ENCODE measurements around the gene VIPR2.
"Not testable (repeated sequence)": the region's sequence is repeated elsewhere in the genome, so short reads cannot be mapped to it uniquely, and the experiment has no call there.

The VIPR2 gene

DNA sequence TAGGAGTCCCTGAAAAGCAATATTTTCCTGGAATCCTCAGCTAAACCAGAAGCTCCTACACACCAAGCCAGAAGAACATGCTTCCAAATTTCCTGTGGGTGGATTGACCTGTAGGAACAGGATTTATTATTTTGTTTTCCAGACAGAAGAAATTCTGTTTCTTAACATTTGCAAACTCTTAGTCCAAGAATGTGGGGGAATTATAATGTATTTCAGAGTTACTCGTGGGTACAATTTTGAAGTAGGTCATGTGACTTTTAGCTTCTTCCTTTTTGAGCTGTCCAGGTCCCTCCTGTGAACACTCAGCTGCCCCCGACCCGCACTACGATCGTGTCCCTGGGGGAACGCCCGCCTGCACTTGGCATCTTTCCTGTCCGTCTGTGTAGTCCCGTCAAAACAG lies 27.7 kb upstream of the VIPR2 start:
- Histone ChIP-seq H3K27ac (ENCODE audit: low read length) (no peak overlapping the region), H3K9me3 (ENCODE audit: insufficient read depth, low read depth, low read length) (peaks cover 16% of the 10 kb centered on the region; the same call in 1 of the 2 replicates), H3K4me3 (ENCODE audit: low read length) (no peak overlapping the region)

GRCh38 chr7:159169391-159169790 lies 24.7 kb upstream of the VIPR2 start:
- no peaks in the 10 kb centered on the region for H3K27me3 ChIP-seq (ENCODE audit: insufficient read depth, low read length)
- H3K9me3 ChIP-seq (ENCODE audit: insufficient read depth, low read depth, low read length), result peaks cover 7% of the 10 kb centered on the region
- no peaks in the 10 kb centered on the region for H3K4me1 ChIP-seq (ENCODE audit: insufficient read depth, low read length)
- H3K36me3 ChIP-seq (ENCODE audit: insufficient read depth, low read depth, low read length), result no peaks in the 10 kb centered on the region
- no peak overlapping the region for H3K4me3 ChIP-seq (ENCODE audit: low read length)
- H3K9ac ChIP-seq (ENCODE audit: low read depth, low read length), result no peak overlapping the region
- no peak overlapping the region for H3K27ac ChIP-seq (ENCODE audit: low read length)

More for the DNA sequence above, 27.7 kb upstream of the VIPR2 start:
- Histone ChIP-seq H3K27me3 (ENCODE audit: insufficient read depth, low read length) (no peaks in the 10 kb centered on the region), H3K36me3 (ENCODE audit: insufficient read depth, low read depth, low read length) (no peaks in the 10 kb centered on the region), H3K9ac (ENCODE audit: low read depth, low read length) (no peak overlapping the region), H3K4me1 (ENCODE audit: insufficient read depth, low read length) (no peaks in the 10 kb centered on the region)

DNA sequence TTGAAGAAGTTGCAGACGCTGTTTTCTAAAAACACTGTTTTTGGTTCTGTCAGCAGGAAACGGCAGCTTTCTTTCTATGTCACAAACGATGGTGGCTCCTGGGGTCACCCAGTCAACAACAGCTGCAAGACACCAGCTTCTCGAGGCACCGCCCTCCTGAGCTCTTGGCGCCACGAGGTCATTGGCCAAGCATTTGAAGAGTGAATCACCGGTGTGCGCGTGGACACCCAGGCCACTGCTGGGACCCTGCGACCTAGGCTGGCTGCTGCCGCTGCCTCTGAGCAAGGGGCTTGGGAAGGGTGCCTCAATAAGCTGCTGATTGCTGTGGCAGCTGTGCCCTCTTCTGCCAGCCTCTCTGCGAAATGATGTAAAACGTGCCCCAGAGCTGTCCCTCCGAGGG lies 22.5 kb upstream of the VIPR2 start:
- Histone ChIP-seq H3K9me3 (ENCODE audit: insufficient read depth, low read depth, low read length) (peaks cover 3% of the 10 kb centered on the region), H3K4me1 (ENCODE audit: insufficient read depth, low read length) (no peaks in the 10 kb centered on the region), H3K4me3 (ENCODE audit: low read length) (no peak overlapping the region), H3K27me3 (ENCODE audit: insufficient read depth, low read length) (no peaks in the 10 kb centered on the region), H3K27ac (ENCODE audit: low read length) (no peak overlapping the region), H3K36me3 (ENCODE audit: insufficient read depth, low read depth, low read length) (no peaks in the 10 kb centered on the region), H3K9ac (ENCODE audit: low read depth, low read length) (no peak overlapping the region)

- Histone ChIP-seq H3K36me3 (ENCODE audit: insufficient read depth, low read depth, low read length) (no peaks in the 10 kb centered on the region), H3K27me3 (ENCODE audit: insufficient read depth, low read length) (no peaks in the 10 kb centered on the region), H3K4me1 (ENCODE audit: insufficient read depth, low read length) (no peaks in the 10 kb centered on the region), H3K4me3 (ENCODE audit: low read length) (no peak overlapping the region), H3K27ac (ENCODE audit: low read length) (no peak overlapping the region), H3K9me3 (ENCODE audit: insufficient read depth, low read depth, low read length) (peaks cover 3% of the 10 kb centered on the region), H3K9ac (ENCODE audit: low read depth, low read length) (no peak overlapping the region)
Observed at GRCh38 chr7:159166530-159166929, 21.9 kb upstream of the VIPR2 start.

- Histone ChIP-seq H3K9me3 (ENCODE audit: insufficient read depth, low read depth, low read length) (peaks cover 3% of the 10 kb centered on the region), H3K4me3 (ENCODE audit: low read length) (no peak overlapping the region), H3K27ac (ENCODE audit: low read length) (no peak overlapping the region), H3K4me1 (ENCODE audit: insufficient read depth, low read length) (no peaks in the 10 kb centered on the region), H3K27me3 (ENCODE audit: insufficient read depth, low read length) (no peaks in the 10 kb centered on the region), H3K9ac (ENCODE audit: low read depth, low read length) (no peak overlapping the region), H3K36me3 (ENCODE audit: insufficient read depth, low read depth, low read length) (no peaks in the 10 kb centered on the region)
Observed at GRCh38 chr7:159165352-159165751, 20.7 kb upstream of the VIPR2 start.

- not testable (repeated sequence) for H3K36me3 ChIP-seq (ENCODE audit: insufficient read depth, low read depth, low read length); H3K4me3 ChIP-seq (ENCODE audit: low read length); H3K9ac ChIP-seq (ENCODE audit: low read depth, low read length)
Observed at GRCh38 chr7:159163703-159164301, 19.1 kb upstream of the VIPR2 start.

DNA sequence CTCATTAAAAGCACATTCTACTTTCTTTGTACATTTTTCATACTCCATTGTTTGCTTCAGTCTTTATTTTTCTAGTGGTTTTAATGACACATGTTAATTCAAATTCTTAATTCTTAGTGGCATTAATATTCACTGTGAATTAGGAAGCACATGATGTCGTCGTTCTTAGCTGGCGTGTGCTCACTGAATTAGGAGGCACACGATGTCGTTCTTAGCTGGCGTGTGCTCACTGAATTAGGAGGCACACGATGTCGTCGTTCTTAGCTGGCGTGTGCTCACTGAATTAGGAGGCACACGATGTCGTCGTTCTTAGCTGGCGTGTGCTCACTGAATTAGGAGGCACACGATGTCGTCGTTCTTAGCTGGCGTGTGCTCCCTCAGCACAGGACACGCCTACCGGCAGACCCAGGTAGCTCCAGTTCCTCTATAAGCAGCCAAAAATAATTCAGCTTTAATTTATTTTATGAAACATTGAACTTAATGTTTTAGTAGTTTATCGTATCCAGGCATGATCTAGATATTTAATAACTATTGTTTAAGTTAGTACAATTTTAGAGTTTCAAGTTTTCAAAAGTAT lies 17.5 kb upstream of the VIPR2 start:
- not testable (repeated sequence) for H3K36me3 ChIP-seq (ENCODE audit: insufficient read depth, low read depth, low read length); H3K9ac ChIP-seq (ENCODE audit: low read depth, low read length); H3K27me3 ChIP-seq (ENCODE audit: insufficient read depth, low read length); H3K27ac ChIP-seq (ENCODE audit: low read length); H3K4me1 ChIP-seq (ENCODE audit: insufficient read depth, low read length); H3K4me3 ChIP-seq (ENCODE audit: low read length); H3K9me3 ChIP-seq (ENCODE audit: insufficient read depth, low read depth, low read length)

More at GRCh38 chr7:159163703-159164301, 19.1 kb upstream of the VIPR2 start:
- not testable (repeated sequence) for H3K4me1 ChIP-seq (ENCODE audit: insufficient read depth, low read length); H3K27me3 ChIP-seq (ENCODE audit: insufficient read depth, low read length); H3K9me3 ChIP-seq (ENCODE audit: insufficient read depth, low read depth, low read length); H3K27ac ChIP-seq (ENCODE audit: low read length)

DNA sequence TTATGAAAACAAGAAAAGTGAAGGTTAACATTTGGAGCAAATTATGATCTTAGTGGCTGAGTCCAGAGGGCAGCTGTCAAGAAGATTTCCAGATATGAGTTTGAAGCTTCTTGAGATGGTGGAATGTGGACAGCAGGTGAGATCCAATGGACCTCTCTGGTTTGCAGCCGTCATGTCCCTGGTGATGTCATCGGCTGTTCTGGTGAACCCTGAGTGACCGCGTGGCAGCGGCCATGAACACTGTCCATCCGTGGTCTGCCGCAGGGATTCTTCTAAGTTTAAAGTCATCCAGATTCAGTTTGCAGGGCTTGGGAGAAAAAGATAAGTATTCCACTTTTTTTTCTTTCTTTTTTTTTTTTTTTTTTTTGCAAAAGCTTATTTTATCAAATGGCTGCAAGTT lies 15.8 kb upstream of the VIPR2 start:
- Histone ChIP-seq H3K27ac (ENCODE audit: low read length) (no peak overlapping the region), H3K4me3 (ENCODE audit: low read length) (no peak overlapping the region), H3K9ac (ENCODE audit: low read depth, low read length) (no peak overlapping the region), H3K36me3 (ENCODE audit: insufficient read depth, low read depth, low read length) (no peaks in the 10 kb centered on the region), H3K9me3 (ENCODE audit: insufficient read depth, low read depth, low read length) (peaks cover under 1% of the 10 kb centered on the region; the same call in 1 of the 2 replicates), H3K4me1 (ENCODE audit: insufficient read depth, low read length) (no peaks in the 10 kb centered on the region), H3K27me3 (ENCODE audit: insufficient read depth, low read length) (no peaks in the 10 kb centered on the region)

DNA sequence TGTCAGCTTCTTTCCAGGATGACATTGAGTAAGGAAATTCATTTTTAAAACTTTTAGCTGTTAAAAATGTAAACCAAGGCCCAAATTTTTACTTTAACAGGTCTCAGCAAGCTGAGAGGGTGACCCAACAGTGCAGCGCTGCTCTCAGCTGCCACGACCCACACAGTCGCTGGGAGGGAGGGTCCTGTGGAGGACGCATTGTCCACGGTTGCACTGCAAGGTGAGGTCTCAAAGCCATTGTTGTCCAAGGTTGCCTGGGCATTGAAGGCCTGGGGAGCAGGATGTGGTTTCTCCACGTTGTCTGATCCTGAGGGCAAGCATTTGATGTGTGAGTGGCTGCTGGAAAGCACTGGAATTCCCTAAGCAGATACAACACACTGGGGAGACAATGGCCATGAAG lies 15.1 kb upstream of the VIPR2 start:
- no peak overlapping the region for H3K4me3 ChIP-seq (ENCODE audit: low read length)
- no peak overlapping the region for H3K9ac ChIP-seq (ENCODE audit: low read depth, low read length)
- H3K9me3 ChIP-seq (ENCODE audit: insufficient read depth, low read depth, low read length), result no peaks in the 10 kb centered on the region

DNA sequence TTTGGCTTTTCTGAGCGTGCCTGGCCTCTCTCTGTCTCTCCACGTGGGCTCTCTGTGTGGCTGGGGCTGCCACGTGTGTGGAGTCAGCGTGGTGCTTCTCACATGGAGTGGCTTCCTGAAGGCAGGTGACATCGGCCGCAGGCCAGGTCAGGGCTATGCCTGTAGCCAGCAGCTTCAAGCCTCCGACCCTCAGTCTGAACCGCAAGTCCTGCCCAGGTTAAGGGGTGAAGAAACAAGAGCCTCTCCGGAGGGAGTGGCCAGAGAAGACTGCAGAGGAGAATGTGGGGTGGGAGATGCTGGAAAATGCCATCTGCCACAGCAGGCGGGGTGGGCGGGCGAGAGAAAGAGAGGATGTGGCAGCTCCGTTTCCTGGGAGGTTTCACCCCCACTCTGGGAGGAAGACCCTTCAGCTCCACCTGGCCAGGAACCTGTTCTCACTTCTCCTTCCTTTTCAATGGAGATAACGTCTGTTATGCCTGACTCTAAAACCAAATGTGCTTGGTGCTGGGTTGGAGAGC lies 14.3 kb upstream of the VIPR2 start:
- no peak overlapping the region for H3K27ac ChIP-seq (ENCODE audit: low read length)
- H3K36me3 ChIP-seq (ENCODE audit: insufficient read depth, low read depth, low read length), result no peaks in the 10 kb centered on the region
- H3K27me3 ChIP-seq (ENCODE audit: insufficient read depth, low read length), result no peaks in the 10 kb centered on the region
- no peak overlapping the region for H3K9ac ChIP-seq (ENCODE audit: low read depth, low read length)
- H3K4me1 ChIP-seq (ENCODE audit: insufficient read depth, low read length), result no peaks in the 10 kb centered on the region
- no peak overlapping the region for H3K4me3 ChIP-seq (ENCODE audit: low read length)
- no peaks in the 10 kb centered on the region for H3K9me3 ChIP-seq (ENCODE audit: insufficient read depth, low read depth, low read length)

More for the DNA sequence above, 15.1 kb upstream of the VIPR2 start:
- Histone ChIP-seq H3K4me1 (ENCODE audit: insufficient read depth, low read length) (no peaks in the 10 kb centered on the region), H3K27me3 (ENCODE audit: insufficient read depth, low read length) (no peaks in the 10 kb centered on the region), H3K27ac (ENCODE audit: low read length) (no peak overlapping the region), H3K36me3 (ENCODE audit: insufficient read depth, low read depth, low read length) (no peaks in the 10 kb centered on the region)

DNA sequence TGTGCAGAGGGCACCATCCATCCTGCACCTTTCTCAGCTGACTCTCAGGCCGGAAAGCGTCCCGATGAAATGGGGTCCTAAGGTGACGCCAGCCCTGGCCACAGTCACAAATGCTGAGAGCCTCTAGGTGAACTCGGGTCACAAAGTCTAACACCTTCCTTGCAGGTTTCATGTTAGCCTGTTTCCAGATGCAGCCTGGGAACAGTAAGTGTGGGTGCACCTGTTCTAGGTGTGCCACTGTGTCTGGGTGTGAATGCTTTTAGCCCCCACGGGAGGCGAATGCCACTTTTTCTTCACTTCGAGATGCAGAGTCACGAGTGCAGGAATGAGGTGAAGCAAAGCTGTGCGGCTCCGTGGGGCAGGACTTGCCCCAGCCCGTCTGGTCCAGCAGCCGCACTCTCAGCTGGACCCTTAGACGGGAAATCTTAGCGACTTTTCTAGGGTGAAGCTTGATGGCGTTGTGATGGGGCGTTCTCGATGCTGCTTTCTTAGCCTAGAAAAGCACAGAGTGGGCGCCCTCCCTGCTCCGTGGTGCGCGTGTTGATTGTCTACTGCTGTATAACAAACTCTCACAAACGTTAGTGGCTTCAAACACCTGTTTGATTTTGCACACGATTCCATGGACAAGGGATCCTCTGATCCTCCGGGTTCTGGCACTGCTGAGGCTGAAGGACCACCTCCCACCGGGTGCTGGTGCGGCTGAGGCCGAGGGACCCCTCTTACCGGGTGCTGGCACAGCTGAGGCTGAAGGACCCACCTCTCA lies 13.6 kb upstream of the VIPR2 start:
- H3K27ac ChIP-seq (ENCODE audit: low read length), result no peak overlapping the region
- H3K27me3 ChIP-seq (ENCODE audit: insufficient read depth, low read length), result no peaks in the 10 kb centered on the region
- H3K36me3 ChIP-seq (ENCODE audit: insufficient read depth, low read depth, low read length), result no peaks in the 10 kb centered on the region
- H3K9me3 ChIP-seq (ENCODE audit: insufficient read depth, low read depth, low read length), result no peaks in the 10 kb centered on the region
- no peaks in the 10 kb centered on the region for H3K4me1 ChIP-seq (ENCODE audit: insufficient read depth, low read length)
- H3K9ac ChIP-seq (ENCODE audit: low read depth, low read length), result no peak overlapping the region
- H3K4me3 ChIP-seq (ENCODE audit: low read length), result no peak overlapping the region

- H3K4me1 ChIP-seq (ENCODE audit: insufficient read depth, low read length), result no peaks in the 10 kb centered on the region
Observed at GRCh38 chr7:159157714-159158113, 13.0 kb upstream of the VIPR2 start.

More at GRCh38 chr7:159157714-159158113, 13.0 kb upstream of the VIPR2 start:
- H3K27ac ChIP-seq (ENCODE audit: low read length), result no peak overlapping the region
- H3K4me3 ChIP-seq (ENCODE audit: low read length), result no peak overlapping the region
- no peaks in the 10 kb centered on the region for H3K36me3 ChIP-seq (ENCODE audit: insufficient read depth, low read depth, low read length)
- no peak overlapping the region for H3K9ac ChIP-seq (ENCODE audit: low read depth, low read length)
- no peaks in the 10 kb centered on the region for H3K9me3 ChIP-seq (ENCODE audit: insufficient read depth, low read depth, low read length)
- H3K27me3 ChIP-seq (ENCODE audit: insufficient read depth, low read length), result no peaks in the 10 kb centered on the region
